Choroid plexus epithelial cell (primary cell): ENCODE results near the gene HK2.
A peak's percentile ranks its signal among the peaks of the same experiment; 100 is the strongest.
"Not testable (repeated sequence)": the region's sequence is repeated elsewhere in the genome, so short reads cannot be mapped to it uniquely, and the experiment has no call there.

Source experiments
- DNase-seq: peaks from one replicate; pipeline ENCODE4 v3.0.0-alpha.2; 2010; ENCODE audit warnings: low read depth
- H3K4me3 ChIP-seq: 2 replicates; pipeline ENCODE4 v1.5.1; 2011; ENCODE audit warnings: low read depth, mild to moderate bottlenecking, control low read depth, low read length, moderate library complexity
- CTCF ChIP-seq: conservative IDR thresholded peaks from 2 replicates; pipeline ENCODE4 v1.5.1; 2011; ENCODE audit warnings: low read depth, mild to moderate bottlenecking, control low read depth, inconsistent platforms, low read length, moderate library complexity

The HK2 gene

GRCh38 chr2:74822771-74823566, 11.0 kb upstream of the HK2 start:
- no peak for TF ChIP-seq CTCF
- no peak for DNase-seq
- H3K4me3 ChIP-seq: no peak overlapping the region

GRCh38 chr2:74824679-74825078, 9.2 kb upstream of the HK2 start:
- no peak overlapping the region for H3K4me3 ChIP-seq
- DNase-seq: no peak
- no peak for TF ChIP-seq CTCF

- no peak for DNase-seq
- TF ChIP-seq CTCF: no peak
- no peak overlapping the region for H3K4me3 ChIP-seq
Measured at GRCh38 chr2:74828543-74828942, 5.4 kb upstream of the HK2 start.

- H3K4me3 ChIP-seq: no peak overlapping the region
- no peak for TF ChIP-seq CTCF
- no peak for DNase-seq
Measured at GRCh38 chr2:74831693-74832530, 2.0 kb upstream of the HK2 start.

- peak overlapping the region; percentile 67 for H3K4me3 ChIP-seq
- not testable (repeated sequence) for DNase-seq
Measured at GRCh38 chr2:74834234-74834791, 386 bp downstream of the HK2 start.

- no peak for DNase-seq
- no peak for TF ChIP-seq CTCF
- H3K4me3 ChIP-seq: peak overlapping the region; percentile 67
Measured at GRCh38 chr2:74834792-74835755, 1.1 kb downstream of the HK2 start.
